GM23338 (cell line): Measurements from ENCODE around the gene B4GALT1. TPM values are rescaled to one million over a fixed set of nuclear protein-coding genes. Genes with fewer than 3 reads are reported as not detected.

Experiments used
- ATAC-seq: fragments of 200-7000 bp; cut with Tn5 transposase; 3 replicates; pipeline ENCODE4 v1.9.1; 2020
- DNase-seq: peaks from one replicate; pipeline ENCODE4 v3.0.0-alpha.2; 2015; ENCODE audit warnings: low spot score
- H2AFZ ChIP-seq: fragments of 200-600 bp; sonication (generic); 2 replicates; pipeline ENCODE4 v1.8.0; 2016; ENCODE audit warnings: antibody characterized with exemption, mild to moderate bottlenecking, moderate library complexity
- H3F3A ChIP-seq: fragments of 200-600 bp; sonication (generic); replicated peaks from 2 replicates; pipeline ENCODE4 v1.8.0; 2017; ENCODE audit warnings: antibody characterized with exemption, mixed run types, low read depth
- H3K27ac ChIP-seq: fragments of 200-600 bp; sonication (generic); 2 replicates; pipeline ENCODE4 v1.6.1; 2016; ENCODE audit warnings: low read depth
- H3K27me3 ChIP-seq: fragments of 200-600 bp; sonication (generic); 2 replicates; pipeline ENCODE4 v1.8.0; 2016; ENCODE audit warnings: mild to moderate bottlenecking, mixed run types, moderate library complexity; ENCODE audit not compliant: insufficient read depth
- H3K36me3 ChIP-seq: fragments of 200-600 bp; sonication (generic); 2 replicates; pipeline ENCODE4 v1.8.0; 2016; ENCODE audit warnings: mild to moderate bottlenecking; ENCODE audit not compliant: insufficient read depth
- H3K4me1 ChIP-seq: fragments of 200-600 bp; sonication (generic); 2 replicates; pipeline ENCODE4 v1.8.0; 2016; ENCODE audit warnings: mild to moderate bottlenecking, moderate library complexity; ENCODE audit not compliant: insufficient read depth
- H3K4me2 ChIP-seq: fragments of 200-600 bp; sonication (generic); 2 replicates; pipeline ENCODE4 v1.7.1; 2017; ENCODE audit warnings: mixed run types
- H3K4me3 ChIP-seq: fragments of 200-600 bp; sonication (generic); 2 replicates; pipeline ENCODE4 v1.6.1; 2016; ENCODE audit warnings: mixed run types
- H3K79me2 ChIP-seq: fragments of 200-600 bp; sonication (generic); replicated peaks from 2 replicates; pipeline ENCODE4 v1.8.0; 2017; ENCODE audit warnings: mild to moderate bottlenecking; ENCODE audit not compliant: insufficient read depth
- H3K9me2 ChIP-seq: fragments of 200-600 bp; sonication (generic); 2 replicates; pipeline ENCODE4 v1.8.0; 2017; ENCODE audit not compliant: insufficient read depth
- H4K20me1 ChIP-seq: fragments of 200-600 bp; sonication (generic); replicated peaks from 2 replicates; pipeline ENCODE4 v1.8.0; 2017; ENCODE audit warnings: mild to moderate bottlenecking; ENCODE audit not compliant: insufficient read depth
- H3K27ac Mint-ChIP-seq: 2 replicates; pipeline ENCODE4 v1.8.0; 2020; ENCODE audit warnings: inconsistent platforms, mild to moderate bottlenecking, moderate library complexity, mixed read lengths
- H3K27me3 Mint-ChIP-seq: 3 replicates; pipeline ENCODE4 v1.8.0; 2022; ENCODE audit warnings: low read depth, mild to moderate bottlenecking, moderate library complexity, mixed read lengths, inconsistent platforms; ENCODE audit not compliant: insufficient read depth, poor library complexity
- H3K36me3 Mint-ChIP-seq: 3 replicates; pipeline ENCODE4 v1.8.0; 2021; ENCODE audit warnings: low read depth, mild to moderate bottlenecking, inconsistent platforms, moderate library complexity, mixed read lengths
- H3K4me1 Mint-ChIP-seq: 3 replicates; pipeline ENCODE4 v1.8.0; 2020; ENCODE audit warnings: mild to moderate bottlenecking, inconsistent platforms, mixed read lengths
- H3K4me3 Mint-ChIP-seq: 3 replicates; pipeline ENCODE4 v1.8.0; 2021; ENCODE audit warnings: moderate library complexity, mild to moderate bottlenecking, inconsistent platforms, mixed read lengths
- H3K9me3 Mint-ChIP-seq: 3 replicates; pipeline ENCODE4 v1.8.0; 2020; ENCODE audit warnings: moderate library complexity, mild to moderate bottlenecking, inconsistent platforms, mixed read lengths
- CREB1 ChIP-seq: fragments of 250-450 bp; sonication (Bioruptor Pico); IDR thresholded peaks from 2 replicates; pipeline ENCODE4 v1.5.0; 2020; ENCODE audit warnings: low read depth, mild to moderate bottlenecking, moderate library complexity
- CTCF ChIP-seq, 2 experiments: fragments of 200-600 bp in 1 of 2; sonication (generic) in 1 of 2; conservative IDR thresholded peaks; 2 replicates each; pipeline versions ENCODE4 v1.5.1 to v1.6.1; 2016 to 2017; ENCODE audit warnings: antibody characterized with exemption in 2 of 2, low read depth in 2 of 2, mild to moderate bottlenecking in 2 of 2, moderate library complexity in 1 of 2
- EZH2 ChIP-seq: fragments of 200-600 bp; sonication (generic); IDR thresholded peaks from one replicate; pipeline ENCODE4 v1.8.0; 2017; ENCODE audit warnings: antibody characterized with exemption, mild to moderate bottlenecking, low read depth; ENCODE audit not compliant: unreplicated experiment
- REST ChIP-seq: IDR thresholded peaks from one replicate; pipeline ENCODE4 v1.6.1; 2018; ENCODE audit warnings: antibody characterized with exemption; ENCODE audit not compliant: unreplicated experiment
- STAT1 ChIP-seq: IDR thresholded peaks from one replicate; pipeline ENCODE4 v1.6.1; 2016; ENCODE audit warnings: antibody characterized with exemption; ENCODE audit not compliant: unreplicated experiment
- ZNF114 ChIP-seq: fragments of 250-450 bp; sonication (Bioruptor Pico); IDR thresholded peaks from 2 replicates; pipeline ENCODE4 v1.5.0; 2020; ENCODE audit warnings: mild to moderate bottlenecking, moderate library complexity
- ZNF331 ChIP-seq: fragments of 250-450 bp; sonication (Bioruptor Pico); IDR thresholded peaks from 2 replicates; pipeline ENCODE4 v1.5.0; 2020; ENCODE audit warnings: low read depth, mild to moderate bottlenecking, moderate library complexity
- polyA plus RNA-seq: library from polyadenylated mRNA; unstranded; fragments of >200 nt; fragmentation: Nextera tagmentation; extraction: Ambion mirVana; gene quantifications from 2 replicates; pipeline ENCODE4 v1.2.1, GENCODE V29; 2016
- small RNA-seq: library from RNA; depleted of rRNA; stranded (forward); fragments of <200 nt; gene quantifications from one replicate; pipeline ENCODE3, GENCODE V24; 2014; ENCODE audit warnings: low replicate concordance
- total RNA-seq: library from RNA; depleted of rRNA; stranded (reverse); fragments of >200 nt; shearing (Covaris generic); gene quantifications from 2 replicates; pipeline ENCODE4 v1.2.3, GENCODE V29; 2014; rRNA removed

Gene B4GALT1
- total and polyA plus RNA-seq, 2 experiments from 2014 or later, result 6.3 to 15.8 TPM

GRCh38 chr9:33068991-33069390 lies 98.1 kb downstream of the B4GALT1 start (continued):
- TF ChIP-seq EZH2 (no peak), ZNF114 (CRISPR knock-in tag) (no peak), REST (no peak), CTCF (conservative IDR thresholded peaks at IDR 0.05; ENCODE audit: low read depth in 2 of 2) (no peak)

GRCh38 chr9:33065157-33066076 lies 101.7 kb downstream of the B4GALT1 start:
- Mint-ChIP-seq H3K36me3 (peaks cover 67% of the 10 kb centered on the region), H3K9me3 (no peaks in the 10 kb centered on the region), H3K27me3 (no peaks in the 10 kb centered on the region), H3K4me1 (no peaks in the 10 kb centered on the region), H3K4me3 (no peak overlapping the region), H3K27ac (no peak overlapping the region)
- Histone ChIP-seq H2AFZ (no peak overlapping the region), H3F3A (no peaks in the 10 kb centered on the region), H3K4me3 (no peak overlapping the region), H3K36me3 (peaks cover 52% of the 10 kb centered on the region), H4K20me1 (peaks cover 12% of the 10 kb centered on the region), H3K79me2 (peaks cover 7% of the 10 kb centered on the region; the same call in 1 of the 2 replicates), H3K27ac (no peak overlapping the region), H3K27me3 (no peaks in the 10 kb centered on the region), H3K4me2 (no peak overlapping the region), H3K9me2 (no peaks in the 10 kb centered on the region), H3K4me1 (no peaks in the 10 kb centered on the region)
- DNase-seq (no peak), ATAC-seq (no peak)
- TF ChIP-seq ZNF331, result no peak
- TF ChIP-seq CREB1 (CRISPR knock-in tag), result no peak
- TF ChIP-seq ZNF114 (CRISPR knock-in tag), result no peak
- TF ChIP-seq STAT1, result no peak

Small RNA genes lying within 50 kb of the gene (small RNA-seq; reads per million reads assigned to genes)
- not detected for gene RNU4ATAC15P

Other genes with a start within 250 kb of the B4GALT1 start
- gene APTX, start 165.7 kb downstream of the B4GALT1 start, total RNA-seq, result 46.2 and 46.6 TPM in 2 replicates
- 32.6 and 33.7 TPM in 2 replicates for gene APTX, start 165.7 kb downstream of the B4GALT1 start, polyA plus RNA-seq
- 95.4 and 102 TPM in 2 replicates for gene DNAJA1, start 142.1 kb downstream of the B4GALT1 start, total RNA-seq
- gene DNAJA1, start 142.1 kb downstream of the B4GALT1 start, polyA plus RNA-seq, result 104 and 115 TPM in 2 replicates
- 23.3 and 23.8 TPM in 2 replicates for gene SMU1, start 90.7 kb downstream of the B4GALT1 start, total RNA-seq
- 12.8 and 14.3 TPM in 2 replicates for gene SMU1, start 90.7 kb downstream of the B4GALT1 start, polyA plus RNA-seq
- gene SPINK4, start 72.8 kb upstream of the B4GALT1 start, total RNA-seq, result not detected in 2 replicates
- gene SPINK4, start 72.8 kb upstream of the B4GALT1 start, polyA plus RNA-seq, result not detected in 2 replicates
- 44.0 and 55.4 TPM in 2 replicates for gene BAG1, start 97.4 kb upstream of the B4GALT1 start, total RNA-seq
- 39.2 and 44.7 TPM in 2 replicates for gene BAG1, start 97.4 kb upstream of the B4GALT1 start, polyA plus RNA-seq
- 30.9 and 33.4 TPM in 2 replicates for gene CHMP5, start 97.7 kb upstream of the B4GALT1 start, total RNA-seq
- gene CHMP5, start 97.7 kb upstream of the B4GALT1 start, polyA plus RNA-seq, result 68.5 and 77.8 TPM in 2 replicates
- 26.1 and 29.7 TPM in 2 replicates for gene NFX1, start 123.2 kb upstream of the B4GALT1 start, total RNA-seq
- 11.9 and 13.9 TPM in 2 replicates for gene NFX1, start 123.2 kb upstream of the B4GALT1 start, polyA plus RNA-seq
- not detected in 2 replicates for gene AQP7, start 235.2 kb upstream of the B4GALT1 start, total RNA-seq
- gene AQP7, start 235.2 kb upstream of the B4GALT1 start, polyA plus RNA-seq, result not detected in 2 replicates